Activated CD8-positive, alpha-beta memory T cell treated with anti-CD3 and anti-CD28 coated beads for 48 hours (primary cell): ENCODE measurements around the gene KAT8.

Experiments used
- DNase-seq, 3 experiments: peaks; one replicate each; pipeline ENCODE4 v3.0.0-alpha.2; 2020; ENCODE audit warnings: low read depth in 2 of 3, low spot score in 2 of 3

Gene KAT8

DNA sequence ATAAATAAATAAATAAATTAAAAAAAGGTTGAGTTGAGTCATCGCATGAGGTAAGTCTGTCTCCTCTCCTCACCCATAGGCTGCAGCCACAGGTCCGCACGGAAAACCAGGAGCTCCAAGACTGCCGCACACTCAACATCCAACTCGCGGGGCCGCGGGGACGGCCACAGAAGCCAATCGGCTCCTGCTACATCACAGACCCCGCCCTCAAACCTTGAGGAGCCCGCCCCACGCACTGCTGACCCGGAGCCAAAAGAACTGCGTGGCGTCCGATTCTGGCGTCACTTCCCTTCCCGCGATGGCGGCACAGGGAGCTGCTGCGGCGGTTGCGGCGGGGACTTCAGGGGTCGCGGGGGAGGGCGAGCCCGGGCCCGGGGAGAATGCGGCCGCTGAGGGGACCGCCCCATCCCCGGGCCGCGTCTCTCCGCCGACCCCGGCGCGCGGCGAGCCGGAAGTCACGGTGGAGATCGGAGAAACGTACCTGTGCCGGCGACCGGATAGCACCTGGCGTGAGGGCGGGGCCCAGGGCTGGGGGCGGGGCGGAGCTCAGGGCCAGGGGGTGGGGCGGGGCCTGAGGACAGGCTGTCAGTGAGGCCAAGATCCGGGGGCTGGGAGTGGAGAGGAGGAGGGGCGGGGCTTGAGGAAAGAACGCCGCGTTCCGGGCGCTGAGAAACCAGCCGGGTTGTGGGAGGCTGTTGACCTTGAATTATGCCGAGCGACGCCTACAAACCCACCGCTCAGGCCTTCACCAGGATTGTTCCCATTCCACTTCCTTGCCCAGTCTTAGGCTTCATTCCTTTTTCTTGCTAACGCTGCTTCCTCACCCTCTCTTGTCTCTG lies at the start of gene KAT8:
Gene KAT8, plus strand, starts transcription at position 281 of the 839 bp plus-strand sequence. Its CDS starts 18 bp downstream, at position 299.
- DNase-seq = peak; percentile 89 to 92 (median 91)

DNA sequence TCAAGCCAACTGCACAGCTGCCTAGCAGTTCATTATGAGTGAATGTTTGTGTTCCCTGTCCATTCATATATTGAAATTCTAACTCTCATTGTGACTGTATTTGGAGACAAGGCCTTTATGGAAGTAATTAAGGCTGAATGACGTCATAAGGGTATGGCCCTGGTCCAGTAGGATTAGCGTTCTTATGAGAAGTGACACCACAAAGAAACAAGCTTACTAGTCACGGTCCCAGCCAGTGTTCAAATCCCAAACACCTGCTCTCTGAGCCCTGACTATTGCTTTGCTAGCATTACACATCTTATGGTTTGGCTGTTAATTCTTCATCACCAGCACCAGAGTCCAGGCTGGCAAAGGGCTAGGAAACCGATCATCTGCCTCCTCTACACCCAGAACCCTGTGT lies 45.6 kb upstream of the KAT8 start:
- no peak for DNase-seq

DNA sequence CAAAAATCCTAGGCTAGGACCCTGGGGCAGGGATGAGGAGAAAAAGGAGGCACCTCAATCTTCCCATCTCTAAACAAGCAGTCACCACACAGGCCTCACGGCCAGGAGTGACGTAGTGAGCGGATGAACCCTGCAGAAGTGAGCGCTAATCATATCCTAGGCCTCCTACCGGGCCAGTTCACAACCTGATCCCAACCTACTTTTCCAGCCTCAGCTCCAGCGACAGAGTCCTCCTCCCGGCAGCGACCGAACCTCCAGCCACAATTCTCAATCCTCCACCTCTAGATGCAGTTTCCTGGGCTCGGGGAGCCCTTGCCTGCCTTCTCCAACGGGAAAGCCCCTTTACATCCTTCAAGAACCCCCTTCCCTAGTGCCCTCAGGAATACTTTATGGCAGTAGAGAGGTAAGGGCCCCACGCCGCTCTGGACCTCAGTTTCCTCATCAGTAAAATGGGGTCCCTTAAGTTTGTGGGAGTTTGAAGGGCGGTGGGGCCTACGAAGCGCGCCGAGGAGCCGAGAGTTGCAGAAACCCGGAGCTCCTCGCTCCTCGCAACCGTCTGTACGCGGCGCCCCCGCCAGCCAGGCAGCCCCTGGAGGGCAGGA lies 44.8 kb upstream of the KAT8 start:
- no peak for DNase-seq

GRCh38 chr16:31073142-31073969 lies 44.1 kb upstream of the KAT8 start:
- DNase-seq = peak; percentile 67 to 80 (median 80)

GRCh38 chr16:31073970-31074813 lies 43.3 kb upstream of the KAT8 start, which contains the start of the genes ZNF646 and ZNF668:
TSS of gene ZNF646 (plus strand) at chr16:31074422. CDS start at chr16:31076325, 1,903 bp downstream.
TSS of gene ZNF668 (minus strand) at chr16:31074240. CDS start at chr16:31064459, 9,781 bp downstream.
- DNase-seq = peak; percentile 80 to 95 (median 89)

- DNase-seq = no peak
Observed at GRCh38 chr16:31074814-31075183, 42.7 kb upstream of the KAT8 start.

DNA sequence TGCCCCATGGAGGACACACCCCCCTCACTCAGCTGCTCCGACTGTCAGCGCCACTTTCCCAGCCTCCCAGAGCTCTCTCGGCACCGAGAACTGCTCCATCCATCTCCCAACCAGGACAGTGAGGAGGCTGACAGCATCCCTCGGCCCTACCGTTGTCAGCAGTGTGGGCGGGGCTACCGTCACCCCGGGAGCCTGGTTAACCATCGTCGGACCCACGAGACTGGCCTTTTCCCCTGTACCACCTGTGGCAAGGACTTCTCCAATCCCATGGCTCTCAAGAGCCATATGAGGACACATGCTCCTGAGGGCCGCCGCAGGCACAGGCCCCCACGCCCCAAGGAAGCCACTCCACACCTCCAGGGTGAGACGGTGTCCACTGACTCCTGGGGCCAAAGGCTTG lies 41.1 kb upstream of the KAT8 start:
- no peak for DNase-seq

DNA sequence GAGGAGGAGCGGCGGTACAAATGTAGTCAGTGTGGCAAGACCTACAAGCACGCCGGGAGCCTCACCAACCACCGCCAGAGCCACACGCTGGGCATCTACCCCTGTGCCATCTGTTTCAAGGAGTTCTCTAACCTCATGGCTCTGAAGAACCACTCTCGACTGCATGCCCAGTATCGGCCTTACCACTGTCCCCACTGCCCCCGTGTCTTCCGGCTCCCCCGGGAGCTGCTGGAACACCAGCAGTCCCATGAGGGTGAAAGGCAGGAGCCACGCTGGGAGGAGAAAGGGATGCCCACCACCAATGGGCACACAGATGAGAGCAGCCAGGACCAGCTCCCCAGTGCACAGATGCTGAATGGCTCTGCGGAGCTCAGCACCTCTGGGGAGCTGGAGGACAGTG lies 40.4 kb upstream of the KAT8 start:
- no peak for DNase-seq

GRCh38 chr16:31077592-31078396 lies 39.7 kb upstream of the KAT8 start:
- DNase-seq = no peak

- DNase-seq = no peak
Observed at GRCh38 chr16:31078597-31079341, 38.7 kb upstream of the KAT8 start.

DNA sequence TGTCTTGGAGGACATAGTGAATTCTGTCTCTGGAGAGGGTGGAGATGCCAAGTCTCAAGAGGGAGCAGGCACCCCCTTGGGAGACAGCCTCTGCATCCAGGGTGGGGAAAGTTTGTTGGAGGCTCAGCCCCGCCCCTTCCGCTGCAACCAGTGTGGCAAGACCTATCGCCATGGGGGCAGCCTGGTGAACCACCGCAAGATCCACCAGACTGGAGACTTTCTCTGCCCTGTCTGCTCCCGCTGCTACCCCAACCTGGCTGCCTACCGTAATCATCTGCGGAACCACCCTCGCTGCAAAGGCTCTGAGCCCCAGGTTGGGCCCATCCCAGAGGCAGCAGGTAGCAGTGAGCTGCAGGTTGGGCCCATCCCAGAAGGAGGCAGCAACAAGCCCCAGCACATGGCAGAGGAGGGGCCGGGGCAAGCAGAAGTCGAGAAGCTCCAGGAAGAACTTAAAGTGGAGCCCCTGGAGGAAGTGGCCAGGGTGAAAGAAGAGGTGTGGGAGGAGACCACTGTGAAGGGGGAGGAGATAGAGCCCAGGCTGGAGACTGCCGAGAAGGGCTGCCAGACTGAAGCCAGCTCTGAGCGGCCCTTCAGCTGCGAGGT lies 38.0 kb upstream of the KAT8 start:
- DNase-seq = no peak

DNA sequence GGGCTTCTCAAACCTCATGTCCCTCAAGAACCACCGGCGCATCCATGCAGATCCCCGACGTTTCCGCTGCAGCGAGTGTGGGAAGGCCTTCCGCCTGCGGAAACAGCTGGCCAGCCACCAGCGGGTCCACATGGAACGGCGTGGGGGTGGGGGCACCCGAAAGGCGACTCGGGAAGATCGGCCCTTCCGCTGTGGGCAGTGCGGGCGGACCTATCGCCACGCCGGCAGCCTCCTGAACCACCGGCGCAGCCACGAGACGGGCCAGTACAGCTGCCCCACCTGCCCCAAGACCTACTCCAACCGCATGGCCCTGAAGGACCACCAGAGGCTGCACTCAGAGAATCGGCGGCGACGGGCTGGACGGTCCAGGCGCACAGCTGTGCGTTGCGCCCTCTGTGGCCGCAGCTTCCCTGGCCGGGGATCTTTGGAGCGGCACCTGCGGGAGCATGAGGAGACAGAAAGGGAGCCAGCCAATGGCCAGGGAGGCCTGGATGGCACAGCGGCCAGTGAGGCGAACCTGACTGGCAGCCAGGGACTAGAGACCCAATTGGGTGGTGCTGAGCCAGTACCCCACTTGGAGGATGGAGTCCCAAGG lies 37.3 kb upstream of the KAT8 start:
- DNase-seq = no peak

DNA sequence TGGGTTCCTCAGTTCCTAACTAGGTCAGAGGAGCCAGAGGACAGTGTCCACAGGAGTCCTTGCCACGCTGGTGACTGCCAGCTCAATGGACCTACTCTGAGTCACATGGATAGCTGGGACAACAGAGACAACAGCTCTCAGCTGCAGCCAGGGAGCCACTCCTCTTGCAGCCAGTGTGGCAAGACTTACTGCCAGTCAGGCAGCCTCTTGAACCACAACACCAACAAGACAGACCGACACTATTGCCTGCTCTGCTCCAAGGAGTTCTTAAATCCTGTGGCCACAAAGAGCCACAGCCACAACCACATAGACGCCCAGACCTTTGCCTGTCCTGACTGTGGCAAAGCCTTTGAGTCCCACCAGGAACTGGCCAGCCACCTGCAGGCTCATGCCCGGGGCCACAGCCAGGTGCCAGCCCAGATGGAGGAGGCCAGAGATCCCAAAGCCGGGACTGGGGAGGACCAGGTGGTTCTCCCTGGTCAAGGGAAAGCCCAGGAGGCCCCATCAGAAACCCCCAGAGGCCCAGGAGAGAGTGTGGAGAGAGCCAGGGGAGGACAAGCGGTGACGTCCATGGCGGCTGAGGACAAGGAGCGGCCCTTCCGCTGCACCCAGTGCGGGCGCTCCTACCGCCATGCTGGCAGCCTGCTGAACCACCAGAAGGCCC lies 36.6 kb upstream of the KAT8 start:
- DNase-seq = no peak

DNA sequence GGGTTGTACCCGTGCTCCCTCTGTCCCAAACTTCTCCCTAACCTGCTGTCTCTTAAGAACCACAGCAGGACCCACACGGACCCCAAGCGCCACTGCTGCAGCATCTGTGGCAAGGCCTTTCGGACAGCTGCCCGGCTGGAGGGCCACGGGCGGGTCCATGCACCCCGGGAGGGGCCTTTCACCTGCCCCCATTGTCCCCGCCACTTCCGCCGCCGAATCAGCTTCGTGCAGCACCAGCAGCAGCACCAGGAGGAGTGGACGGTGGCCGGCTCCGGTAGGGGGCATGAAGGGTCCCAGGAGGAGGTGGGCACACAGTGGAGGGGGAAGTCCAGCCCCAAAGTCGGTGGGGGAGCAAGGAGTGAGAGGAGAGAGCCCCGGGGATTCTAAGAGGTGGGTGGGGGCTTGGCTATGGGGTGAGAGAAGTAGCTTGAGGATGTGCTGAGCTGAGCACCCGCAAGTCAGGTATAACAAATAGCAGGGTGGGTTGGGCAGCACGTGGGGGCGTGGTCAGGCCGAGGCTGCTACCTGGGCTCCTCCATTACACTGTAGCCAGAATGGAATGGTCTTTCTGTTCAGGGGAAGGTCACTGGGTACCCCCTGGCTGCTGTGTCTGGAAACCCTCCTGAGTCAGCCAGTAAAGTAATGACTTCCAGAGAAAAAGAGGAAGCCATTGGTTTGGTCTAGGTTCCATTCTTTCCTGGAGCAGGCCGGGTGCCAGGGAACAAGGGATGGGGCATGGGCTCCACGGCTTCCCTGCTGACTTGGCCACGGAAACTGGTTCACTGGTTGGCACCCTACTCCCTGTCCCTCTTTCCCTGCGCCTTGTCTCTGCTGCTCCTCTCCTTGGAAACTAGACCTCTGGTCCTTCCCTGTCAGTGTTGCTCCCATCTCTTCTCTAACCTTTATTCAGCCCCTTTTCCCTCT lies 35.8 kb upstream of the KAT8 start:
- DNase-seq = no peak

GRCh38 chr16:31082368-31083045 lies 35.0 kb upstream of the KAT8 start:
- no peak for DNase-seq

GRCh38 chr16:31083081-31083480 lies 34.4 kb upstream of the KAT8 start:
- DNase-seq = no peak
